Upper lobe of left lung (tissue), 4 donors: ENCODE measurements around the gene CYP24A1.

Source experiments
- CTCF ChIP-seq, 6 experiments: fragments of 450-650 bp in 4 of 6; fragments of 200-600 bp in 2 of 6; sonication (generic) in 2 of 6; IDR thresholded peaks; one replicate each; pipeline ENCODE4 v1.5.1; 2016 to 2019; ENCODE audit warnings: antibody characterized with exemption in 6 of 6
- POLR2AphosphoS5 ChIP-seq, 2 donors: sonication (generic); formaldehyde crosslinking; IDR thresholded peaks; one replicate each; pipeline ENCODE4 v1.5.1; 2017; ENCODE audit warnings: antibody characterized with exemption in 2 of 2

- no peak for TF ChIP-seq POLR2AphosphoS5 (IDR thresholded peaks at IDR 0.05)
- no peak for TF ChIP-seq CTCF (IDR thresholded peaks at IDR 0.05)
These were observed 20.8 kb downstream of the CYP24A1 start for GRCh38 chr20:54153041-54153327.
